Measurements from ENCODE around the gene LYRM2.
A peak's percentile ranks its signal among the peaks of the same experiment; 100 is the strongest.

The LYRM2 gene

DNA sequence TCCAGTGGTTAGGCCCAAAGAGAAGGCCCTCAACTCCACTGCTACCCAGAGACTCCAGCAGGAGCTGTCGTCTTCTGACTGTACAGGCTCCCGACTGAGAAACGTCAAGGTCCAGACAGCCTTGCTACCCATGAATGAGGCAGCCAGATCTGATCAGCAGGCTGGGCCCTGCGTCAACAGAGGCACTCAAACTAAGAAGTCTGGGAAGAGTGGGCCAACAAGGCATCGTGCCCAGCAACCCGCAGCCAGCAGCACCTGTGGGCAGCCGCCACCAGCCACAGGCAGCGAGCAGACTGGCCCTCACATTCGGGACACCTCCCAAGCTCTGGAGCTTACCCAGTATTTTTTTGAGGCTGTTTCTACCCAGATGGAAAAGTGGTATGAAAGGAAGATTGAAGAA is 8.1 kb downstream of the LYRM2 start:
- no peak for DNase-seq (ENCODE audit: insufficient read length, low spot score)
- FAIRE-seq = no peak
- TF ChIP-seq SPI1 (IDR thresholded peaks at IDR 0.05; ENCODE audit: low read depth, low read length) (no peak), POU2F2 (IDR thresholded peaks at IDR 0.05; ENCODE audit: low read depth, low read length) (no peak), PAX5 (IDR thresholded peaks at IDR 0.05; ENCODE audit: insufficient read depth, low read length, severe bottlenecking) (no peak), POLR2A (IDR thresholded peaks at IDR 0.05; ENCODE audit: low read depth, low read length) (no peak)

DNA sequence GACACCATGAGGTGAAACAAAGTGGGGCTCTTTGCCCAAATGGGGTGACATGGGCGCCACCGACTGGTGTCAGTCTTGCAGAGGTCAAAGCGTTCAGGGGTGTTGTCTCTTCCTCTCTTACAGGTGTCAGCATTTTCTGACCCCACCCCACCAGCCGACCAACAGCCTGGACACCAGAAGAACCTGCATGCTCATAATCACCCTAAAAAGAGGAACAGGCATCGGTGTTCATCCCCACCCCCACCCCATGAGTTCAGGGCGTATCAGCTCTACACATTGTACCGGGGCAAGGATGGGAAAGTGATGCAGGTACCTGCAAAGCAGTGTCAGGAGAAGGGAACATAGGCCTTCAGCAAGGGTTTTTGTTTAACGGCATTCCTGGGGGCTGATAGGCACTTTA is 14.8 kb downstream of the LYRM2 start:
- no peak for FAIRE-seq
- DNase-seq (ENCODE audit: insufficient read length, low spot score) = no peak
- TF ChIP-seq POLR2AphosphoS5 (IDR thresholded peaks at IDR 0.05; ENCODE audit: low read depth, low read length) = no peak
- TF ChIP-seq SPI1 (IDR thresholded peaks at IDR 0.05; ENCODE audit: low read depth, low read length) = peak; percentile 67

DNA sequence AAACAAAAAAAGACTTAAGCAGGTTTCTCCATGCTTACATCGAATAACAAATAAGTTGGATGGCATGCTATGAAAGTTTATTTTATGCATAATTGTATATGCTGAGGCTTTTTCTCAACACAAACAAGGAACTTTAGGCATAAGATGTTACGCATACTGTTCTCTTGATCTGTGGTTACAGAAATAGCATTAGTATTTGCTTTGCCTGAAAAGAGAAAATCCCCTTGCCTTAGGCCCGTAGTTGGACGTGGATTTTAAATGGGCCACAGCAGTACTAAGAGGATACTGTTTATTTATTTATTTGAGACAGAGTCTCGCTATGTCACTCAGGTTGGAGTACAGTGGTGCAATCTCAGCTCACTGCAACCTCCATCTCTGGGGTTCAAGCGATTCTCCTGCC is 19.0 kb downstream of the LYRM2 start:
- no peak for TF ChIP-seq POLR2A (IDR thresholded peaks at IDR 0.05; ENCODE audit: low read depth, low read length)
- no peak for TF ChIP-seq TAF1 (IDR thresholded peaks at IDR 0.05; ENCODE audit: low read depth, low read length)
- no peak for TF ChIP-seq POU2F2 (IDR thresholded peaks at IDR 0.05; ENCODE audit: low read depth, low read length)
- TF ChIP-seq SPI1 (IDR thresholded peaks at IDR 0.05; ENCODE audit: low read depth, low read length) = no peak
- TF ChIP-seq PAX5 (IDR thresholded peaks at IDR 0.05; ENCODE audit: insufficient read depth, low read length, severe bottlenecking) = no peak
- TF ChIP-seq POLR2AphosphoS5 (IDR thresholded peaks at IDR 0.05; ENCODE audit: low read depth, low read length) = no peak
- DNase-seq (ENCODE audit: insufficient read length, low spot score) = no peak
- no peak for FAIRE-seq

DNA sequence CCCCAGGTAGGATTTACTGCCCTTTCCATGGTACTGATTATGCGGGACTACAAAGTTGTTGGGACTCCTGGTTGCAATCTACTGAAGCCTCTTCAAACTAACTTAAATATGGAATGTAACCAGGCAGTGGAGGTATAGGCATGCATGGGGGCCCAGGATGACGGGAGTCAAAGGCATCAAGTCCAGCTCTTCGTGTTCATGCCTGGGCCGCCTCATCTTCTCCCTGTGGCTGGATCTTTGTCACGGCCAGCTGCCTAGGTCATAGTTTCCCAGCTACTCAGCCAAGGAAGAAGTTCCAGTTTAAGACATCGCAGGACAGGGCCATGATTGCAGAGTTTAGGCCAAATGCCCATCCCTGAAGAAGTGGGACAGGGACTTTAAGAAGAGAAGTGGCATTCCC is 20.5 kb downstream of the LYRM2 start:
- TF ChIP-seq POLR2AphosphoS5 (IDR thresholded peaks at IDR 0.05; ENCODE audit: low read depth, low read length) (no peak), PAX5 (IDR thresholded peaks at IDR 0.05; ENCODE audit: insufficient read depth, low read length, severe bottlenecking) (no peak), TAF1 (IDR thresholded peaks at IDR 0.05; ENCODE audit: low read depth, low read length) (no peak), POLR2A (IDR thresholded peaks at IDR 0.05; ENCODE audit: low read depth, low read length) (no peak)
- no peak for DNase-seq (ENCODE audit: insufficient read length, low spot score)
- no peak for FAIRE-seq

DNA sequence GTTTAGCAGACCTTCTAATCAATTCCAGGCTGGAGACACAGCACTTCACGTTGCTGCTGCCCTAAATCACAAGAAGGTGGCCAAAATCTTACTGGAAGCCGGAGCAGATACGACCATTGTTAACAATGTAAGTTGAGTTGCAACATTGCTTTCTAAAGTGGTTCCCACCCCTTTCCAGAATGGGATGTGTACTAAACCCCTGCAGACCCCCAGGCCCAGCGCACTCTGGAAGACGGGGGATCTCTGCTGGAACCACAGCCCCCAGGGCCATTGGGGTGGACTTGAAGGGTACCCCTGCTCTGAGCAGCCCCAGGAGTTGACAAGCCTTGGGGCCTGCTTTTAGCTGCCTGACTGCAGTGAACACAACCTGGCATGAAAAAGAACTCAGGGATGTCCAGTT is 22.0 kb downstream of the LYRM2 start:
- DNase-seq (ENCODE audit: insufficient read length, low spot score) = no peak
- TF ChIP-seq POU2F2 (IDR thresholded peaks at IDR 0.05; ENCODE audit: low read depth, low read length) = no peak
- no peak for TF ChIP-seq POLR2AphosphoS5 (IDR thresholded peaks at IDR 0.05; ENCODE audit: low read depth, low read length)
- TF ChIP-seq PAX5 (IDR thresholded peaks at IDR 0.05; ENCODE audit: insufficient read depth, low read length, severe bottlenecking) = no peak
- TF ChIP-seq SPI1 (IDR thresholded peaks at IDR 0.05; ENCODE audit: low read depth, low read length) = no peak
- no peak for TF ChIP-seq TAF1 (IDR thresholded peaks at IDR 0.05; ENCODE audit: low read depth, low read length)
- no peak for FAIRE-seq

DNA sequence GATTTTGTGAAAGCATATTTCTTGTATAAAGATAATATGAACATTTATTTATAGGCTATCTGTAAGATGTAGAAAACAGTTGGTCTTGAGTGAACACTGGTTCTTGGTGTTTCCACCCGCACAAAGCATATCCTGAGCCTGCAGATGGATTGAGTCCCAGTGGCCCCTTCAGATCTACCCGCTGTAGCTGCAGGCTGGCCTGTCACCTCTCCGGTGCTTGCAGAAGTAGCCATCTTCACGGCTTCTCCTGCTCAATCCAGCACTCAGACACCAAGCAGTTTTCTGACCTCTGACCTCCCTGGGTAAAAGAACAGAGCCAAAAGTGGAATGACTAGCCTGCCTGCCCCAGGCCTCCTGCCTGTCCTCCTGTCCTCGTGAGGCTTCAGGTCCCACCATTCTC is 22.7 kb downstream of the LYRM2 start:
- FAIRE-seq (no peak), DNase-seq (ENCODE audit: insufficient read length, low spot score) (no peak)
- TF ChIP-seq TAF1 (IDR thresholded peaks at IDR 0.05; ENCODE audit: low read depth, low read length) (no peak), PAX5 (IDR thresholded peaks at IDR 0.05; ENCODE audit: insufficient read depth, low read length, severe bottlenecking) (no peak), POLR2A (IDR thresholded peaks at IDR 0.05; ENCODE audit: low read depth, low read length) (no peak), SPI1 (IDR thresholded peaks at IDR 0.05; ENCODE audit: low read depth, low read length) (no peak), POU2F2 (IDR thresholded peaks at IDR 0.05; ENCODE audit: low read depth, low read length) (no peak), POLR2AphosphoS5 (IDR thresholded peaks at IDR 0.05; ENCODE audit: low read depth, low read length) (no peak)

DNA sequence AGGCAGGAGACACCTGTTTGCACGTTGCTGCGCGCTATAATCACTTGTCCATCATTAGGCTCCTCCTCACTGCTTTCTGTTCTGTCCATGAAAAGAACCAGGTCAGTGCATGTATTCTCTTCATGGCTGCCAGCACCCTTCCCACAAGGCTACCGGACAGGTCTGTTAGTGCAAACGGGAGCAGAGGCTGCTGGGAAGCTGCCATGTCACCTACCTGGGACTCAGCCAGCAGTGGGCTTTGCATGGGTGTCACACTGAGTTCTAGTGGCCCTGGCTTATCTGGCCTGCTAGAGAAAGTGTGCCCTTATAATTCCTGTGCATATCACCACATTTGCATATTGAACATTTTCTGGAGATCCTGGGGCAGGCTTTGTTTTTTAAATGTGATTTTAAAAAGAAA is 24.8 kb downstream of the LYRM2 start:
- DNase-seq (ENCODE audit: insufficient read length, low spot score) = no peak
- no peak for TF ChIP-seq POLR2A (IDR thresholded peaks at IDR 0.05; ENCODE audit: low read depth, low read length)
- TF ChIP-seq POU2F2 (IDR thresholded peaks at IDR 0.05; ENCODE audit: low read depth, low read length) = no peak
- no peak for TF ChIP-seq SPI1 (IDR thresholded peaks at IDR 0.05; ENCODE audit: low read depth, low read length)
- TF ChIP-seq TAF1 (IDR thresholded peaks at IDR 0.05; ENCODE audit: low read depth, low read length) = no peak
- no peak for TF ChIP-seq POLR2AphosphoS5 (IDR thresholded peaks at IDR 0.05; ENCODE audit: low read depth, low read length)
- no peak for TF ChIP-seq PAX5 (IDR thresholded peaks at IDR 0.05; ENCODE audit: insufficient read depth, low read length, severe bottlenecking)
- FAIRE-seq = no peak

DNA sequence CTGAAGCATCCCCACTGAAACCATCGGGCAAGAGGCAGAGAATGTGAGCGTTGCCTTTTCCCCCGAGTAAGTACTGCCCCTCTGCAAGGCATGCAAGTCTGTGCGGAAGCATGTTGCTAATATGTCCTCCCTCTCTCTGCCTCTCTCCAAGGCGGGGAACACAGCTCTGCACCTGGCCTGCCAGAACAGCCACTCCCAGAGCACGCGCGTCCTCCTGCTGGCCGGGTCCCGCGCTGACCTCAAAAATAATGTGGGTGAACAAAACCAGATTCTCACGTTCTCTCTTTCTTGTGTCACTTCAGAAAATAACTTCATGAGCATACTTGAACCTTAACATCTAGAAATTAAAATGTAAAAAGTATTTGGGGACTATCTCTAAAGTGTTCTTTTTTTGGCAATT is 26.4 kb downstream of the LYRM2 start:
- DNase-seq (ENCODE audit: insufficient read length, low spot score) = no peak
- no peak for TF ChIP-seq POU2F2 (IDR thresholded peaks at IDR 0.05; ENCODE audit: low read depth, low read length)
- no peak for TF ChIP-seq SPI1 (IDR thresholded peaks at IDR 0.05; ENCODE audit: low read depth, low read length)
- no peak for TF ChIP-seq PAX5 (IDR thresholded peaks at IDR 0.05; ENCODE audit: insufficient read depth, low read length, severe bottlenecking)
- TF ChIP-seq TAF1 (IDR thresholded peaks at IDR 0.05; ENCODE audit: low read depth, low read length) = no peak
- TF ChIP-seq POLR2AphosphoS5 (IDR thresholded peaks at IDR 0.05; ENCODE audit: low read depth, low read length) = no peak
- no peak for TF ChIP-seq POLR2A (IDR thresholded peaks at IDR 0.05; ENCODE audit: low read depth, low read length)
- no peak for FAIRE-seq

DNA sequence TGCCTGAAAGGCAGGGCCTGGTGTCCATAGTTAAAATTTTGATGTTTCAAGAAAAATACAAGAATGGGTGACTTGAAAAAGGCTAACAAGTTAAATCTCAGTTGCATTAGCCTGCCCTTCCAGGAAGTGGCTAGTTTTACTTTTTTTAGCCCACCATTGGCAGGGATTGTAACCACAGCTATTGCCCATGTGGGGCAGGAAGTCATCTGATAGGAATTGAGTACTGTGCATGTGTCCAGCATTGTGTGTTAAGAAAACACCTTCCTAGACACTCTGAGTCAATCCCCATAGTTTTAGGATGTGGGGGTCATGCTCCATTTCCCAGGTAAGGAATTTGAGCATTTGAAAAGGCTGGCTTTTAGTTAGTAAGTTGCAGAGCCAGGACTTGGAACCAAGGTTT is 26.9 kb downstream of the LYRM2 start:
- TF ChIP-seq POU2F2 (IDR thresholded peaks at IDR 0.05; ENCODE audit: low read depth, low read length) (no peak), PAX5 (IDR thresholded peaks at IDR 0.05; ENCODE audit: insufficient read depth, low read length, severe bottlenecking) (no peak), TAF1 (IDR thresholded peaks at IDR 0.05; ENCODE audit: low read depth, low read length) (no peak), POLR2A (IDR thresholded peaks at IDR 0.05; ENCODE audit: low read depth, low read length) (no peak), SPI1 (IDR thresholded peaks at IDR 0.05; ENCODE audit: low read depth, low read length) (no peak), POLR2AphosphoS5 (IDR thresholded peaks at IDR 0.05; ENCODE audit: low read depth, low read length) (no peak)
- peak; percentile 33 for FAIRE-seq
- no peak for DNase-seq (ENCODE audit: insufficient read length, low spot score)

DNA sequence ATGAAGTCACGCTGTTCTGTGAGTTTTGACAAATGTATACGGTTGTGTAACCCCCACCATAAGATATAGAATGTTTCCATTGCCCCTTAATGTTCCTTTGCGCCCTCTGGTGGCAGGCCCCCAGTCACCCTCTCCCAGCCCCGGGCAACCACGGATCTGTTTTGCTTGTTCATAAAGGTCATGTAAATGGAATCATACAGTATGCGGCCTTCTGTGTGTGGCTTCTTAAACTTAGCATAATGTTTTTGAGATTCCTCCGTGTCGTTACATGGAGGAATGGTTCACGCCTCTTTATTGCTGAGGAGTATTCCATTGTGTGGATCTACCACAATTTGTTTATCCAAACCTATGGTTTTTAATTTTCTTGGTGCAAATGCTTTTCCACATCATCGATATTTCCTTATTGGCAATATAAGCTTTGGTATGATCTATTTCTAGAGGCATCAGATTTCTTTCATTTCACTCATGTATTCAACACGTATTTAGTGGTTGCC is 28.4 kb downstream of the LYRM2 start:
- no peak for TF ChIP-seq POLR2A (IDR thresholded peaks at IDR 0.05; ENCODE audit: low read depth, low read length)
- TF ChIP-seq POLR2AphosphoS5 (IDR thresholded peaks at IDR 0.05; ENCODE audit: low read depth, low read length) = no peak
- no peak for TF ChIP-seq TAF1 (IDR thresholded peaks at IDR 0.05; ENCODE audit: low read depth, low read length)
- no peak for TF ChIP-seq PAX5 (IDR thresholded peaks at IDR 0.05; ENCODE audit: insufficient read depth, low read length, severe bottlenecking)
- TF ChIP-seq POU2F2 (IDR thresholded peaks at IDR 0.05; ENCODE audit: low read depth, low read length) = no peak
- TF ChIP-seq SPI1 (IDR thresholded peaks at IDR 0.05; ENCODE audit: low read depth, low read length) = no peak
- DNase-seq (ENCODE audit: insufficient read length, low spot score) (peak; percentile 38), FAIRE-seq (peak; percentile 85)

All from GM12891 (cell line).